NCI-H2196 (cell line): ENCODE results near the gene UBAP2.
"Not testable (repeated sequence)": the region's sequence is repeated elsewhere in the genome, so short reads cannot be mapped to it uniquely, and the experiment has no call there.

ENCODE experiments used
- DNase-seq: peaks from one replicate; lab custom pipeline; 2025; ENCODE audit not compliant: unreplicated experiment; lab: John Stamatoyannopoulos, UW

UBAP2 gene

DNA sequence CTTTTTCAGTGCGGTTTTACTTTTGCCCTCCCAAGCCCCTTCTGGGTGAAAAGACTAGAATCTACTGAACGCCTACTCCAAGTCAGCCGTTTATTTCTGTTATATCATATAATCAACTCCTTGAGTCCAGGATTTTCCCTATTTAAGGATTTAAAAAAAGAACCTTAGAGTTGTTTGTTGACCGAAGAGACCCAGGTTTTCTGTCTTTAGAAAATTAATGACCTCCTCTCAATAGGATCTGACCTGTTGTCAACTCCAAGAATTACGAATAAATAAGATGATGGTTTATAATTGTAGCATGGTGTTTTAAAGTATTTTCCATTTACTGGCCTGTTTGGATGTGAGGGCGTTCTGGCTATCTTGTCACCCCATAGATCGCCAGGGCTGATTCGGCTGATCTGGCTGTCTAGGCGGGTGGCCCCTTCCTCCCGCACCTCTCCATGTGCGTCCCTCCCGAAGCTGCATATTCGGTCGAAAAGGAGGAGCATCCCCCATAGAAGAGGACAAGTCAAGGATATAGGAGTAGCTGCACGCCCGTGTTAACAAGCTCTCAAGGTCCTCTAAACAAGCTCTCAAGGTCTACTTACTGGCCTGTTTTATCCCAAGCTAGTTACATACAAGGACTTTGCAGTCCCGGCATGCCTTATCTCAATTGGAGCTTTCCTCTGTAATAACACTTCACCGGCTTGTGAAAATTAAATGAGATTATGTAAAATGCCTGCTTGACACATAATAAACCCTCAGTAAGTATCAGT lies 1.1 kb upstream of the UBAP2 start:
- no peak for DNase-seq

DNA sequence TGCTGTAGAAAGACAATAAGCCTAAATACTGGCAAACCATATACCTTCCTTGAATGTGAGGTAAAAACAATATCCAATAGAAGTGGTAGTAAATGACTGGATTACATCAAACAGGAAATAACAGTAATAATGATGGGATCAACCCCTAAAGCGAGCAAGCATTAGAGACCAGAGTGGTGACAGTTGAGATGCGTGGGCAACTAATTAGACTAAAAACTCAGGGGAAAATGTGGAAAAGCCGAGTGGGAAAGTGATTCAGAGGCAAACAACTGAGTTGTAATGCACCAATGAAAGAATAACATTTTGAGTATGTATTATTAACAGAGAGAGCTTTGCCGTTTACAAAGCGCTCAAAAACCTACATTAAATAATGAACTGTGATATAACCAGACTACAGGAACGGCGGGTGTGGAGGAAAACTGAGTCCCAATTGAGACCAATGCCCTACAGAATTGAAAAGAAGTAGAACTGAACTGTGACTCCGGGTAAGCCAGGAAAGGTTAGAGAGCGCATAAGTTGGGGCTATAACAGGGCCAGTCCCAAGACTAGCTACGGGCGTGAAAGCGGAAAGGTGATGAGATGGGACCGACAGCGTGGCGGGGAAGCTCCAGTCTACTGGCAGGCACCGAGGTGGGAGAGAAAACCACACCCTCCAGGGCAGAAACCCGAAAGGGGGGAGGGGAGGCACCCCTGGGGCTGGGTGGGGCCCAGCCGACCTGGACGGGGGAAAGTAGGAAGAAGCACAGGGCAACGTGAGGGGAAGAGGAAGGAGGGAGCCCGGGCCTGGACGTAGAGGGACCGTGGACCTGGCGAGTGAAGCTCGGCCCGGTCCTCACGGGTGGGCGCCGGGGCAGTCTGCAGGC lies 592 bp downstream of the UBAP2 start:
- DNase-seq: no peak

DNA sequence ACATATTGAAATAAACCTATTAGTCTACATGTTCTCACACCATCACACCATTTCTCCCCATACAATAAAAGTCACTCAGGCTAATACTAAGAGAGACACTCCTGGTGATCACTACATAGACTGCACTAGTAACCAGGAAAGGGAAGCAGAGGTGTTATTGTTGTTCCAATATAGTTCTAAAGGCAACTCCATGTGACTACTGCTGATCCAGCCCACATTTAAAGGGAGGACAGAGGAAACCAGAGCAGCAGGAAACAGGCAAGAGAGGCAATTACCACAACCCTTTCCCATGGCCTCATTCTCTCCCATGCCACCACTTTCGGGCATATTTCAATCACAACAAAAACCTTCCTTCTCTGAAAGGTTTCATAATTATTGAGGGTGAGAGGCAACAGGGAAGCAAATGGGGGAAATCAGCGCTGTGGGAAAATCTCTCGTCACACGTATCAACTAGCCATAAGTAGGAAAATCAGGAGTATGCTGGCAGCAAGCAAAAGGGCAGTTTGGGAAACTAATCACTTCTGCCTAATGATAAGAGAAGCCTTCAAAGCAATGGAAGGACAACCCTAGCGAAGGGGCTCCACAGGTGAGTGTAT lies 1.8 kb downstream of the UBAP2 start:
- no peak for DNase-seq

DNA sequence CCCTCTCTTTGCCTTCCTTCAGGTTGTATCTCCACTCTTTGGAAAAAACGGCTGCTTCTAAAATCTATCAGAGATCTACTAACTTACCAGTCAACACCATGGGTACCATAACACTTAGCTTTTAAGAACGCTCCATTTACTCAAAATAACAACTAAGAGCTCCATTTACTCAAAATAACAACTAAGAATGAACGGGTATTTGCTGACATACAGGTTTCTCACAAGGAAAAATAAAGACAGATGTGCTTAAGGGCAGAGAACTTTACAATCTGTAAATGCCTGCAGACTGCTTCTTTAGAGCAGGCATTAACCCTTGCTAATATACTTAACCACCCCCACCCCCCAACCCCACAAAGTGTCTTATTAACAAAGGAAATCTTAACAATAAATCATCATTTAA lies 2.8 kb downstream of the UBAP2 start:
- no peak for DNase-seq

DNA sequence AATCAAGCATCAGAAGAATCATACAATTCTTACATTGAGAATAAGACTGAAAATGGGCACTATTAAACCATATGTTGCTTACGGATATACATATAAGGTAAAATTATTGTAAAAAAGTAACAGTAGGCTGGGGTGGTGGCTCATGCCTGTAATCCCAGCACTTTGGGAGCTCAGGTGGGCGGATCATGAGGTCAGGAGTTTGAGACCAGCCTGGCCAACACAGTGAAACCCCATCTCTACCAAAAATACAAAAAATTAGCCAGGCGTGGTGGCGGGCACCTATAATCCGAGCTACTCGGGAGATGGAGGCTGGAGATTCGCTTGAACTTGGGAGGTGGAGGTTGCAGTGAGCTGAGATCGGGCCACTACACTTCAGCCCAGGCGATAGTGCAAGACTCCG lies 6.6 kb downstream of the UBAP2 start:
- not testable (repeated sequence) for DNase-seq

DNA sequence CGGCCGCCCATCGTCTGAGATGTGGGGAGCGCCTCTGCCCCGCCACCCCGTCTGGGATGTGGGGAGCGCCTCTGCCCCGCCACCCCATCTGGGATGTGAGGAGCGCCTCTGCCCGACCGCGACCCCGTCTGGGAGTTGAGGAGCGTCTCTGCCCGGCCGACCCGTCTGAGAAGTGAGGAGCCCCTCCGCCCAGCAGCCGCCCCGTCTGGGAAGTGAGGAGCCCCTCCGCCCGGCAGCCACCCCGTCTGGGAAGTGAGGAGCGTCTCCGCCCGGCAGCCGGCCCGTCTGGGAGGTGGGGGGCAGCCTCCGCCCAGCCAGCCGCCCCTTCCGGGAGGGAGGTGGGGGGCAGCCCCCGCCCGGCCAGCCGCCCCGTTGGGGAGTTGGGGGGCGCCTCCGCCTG lies 9.8 kb downstream of the UBAP2 start:
- DNase-seq: not testable (repeated sequence)

DNA sequence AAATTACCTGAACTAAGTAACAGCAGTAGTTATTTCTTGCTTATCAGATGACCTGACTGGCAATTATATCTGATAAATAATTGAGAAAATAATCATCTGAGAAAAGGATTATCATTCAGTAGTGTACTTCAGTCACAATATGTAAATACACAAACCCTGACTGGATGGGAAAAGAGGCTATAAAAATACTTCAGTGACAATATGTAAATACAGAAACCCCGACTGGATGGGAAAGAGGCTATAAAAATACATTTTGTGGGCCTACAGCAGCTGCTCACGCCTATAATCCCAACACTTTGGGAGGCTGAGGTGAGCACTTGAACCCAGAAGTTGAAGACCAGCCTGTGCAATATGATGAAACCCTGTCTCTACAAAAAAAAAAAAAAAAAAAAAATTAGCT lies 11.1 kb downstream of the UBAP2 start:
- DNase-seq: peak; percentile 23

DNA sequence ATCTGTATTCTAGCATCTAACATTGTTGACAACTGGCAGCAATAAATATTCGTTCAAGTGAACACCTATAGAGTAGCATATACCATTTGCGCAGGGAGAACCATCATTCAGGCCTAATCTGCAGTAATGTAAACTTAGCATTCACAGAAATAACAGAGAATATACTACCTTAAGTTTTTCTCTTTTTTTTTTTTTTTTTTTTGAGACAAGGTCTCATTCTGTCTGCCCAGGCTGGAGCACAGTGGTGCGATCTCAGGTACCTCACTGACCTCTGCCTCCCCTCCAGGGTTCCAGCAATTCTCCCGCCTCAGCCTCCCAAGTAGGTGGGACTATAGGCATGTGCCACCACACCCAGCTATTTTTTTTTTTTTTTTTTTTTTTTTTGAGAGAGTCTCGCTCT lies 12.1 kb downstream of the UBAP2 start:
- no peak for DNase-seq

DNA sequence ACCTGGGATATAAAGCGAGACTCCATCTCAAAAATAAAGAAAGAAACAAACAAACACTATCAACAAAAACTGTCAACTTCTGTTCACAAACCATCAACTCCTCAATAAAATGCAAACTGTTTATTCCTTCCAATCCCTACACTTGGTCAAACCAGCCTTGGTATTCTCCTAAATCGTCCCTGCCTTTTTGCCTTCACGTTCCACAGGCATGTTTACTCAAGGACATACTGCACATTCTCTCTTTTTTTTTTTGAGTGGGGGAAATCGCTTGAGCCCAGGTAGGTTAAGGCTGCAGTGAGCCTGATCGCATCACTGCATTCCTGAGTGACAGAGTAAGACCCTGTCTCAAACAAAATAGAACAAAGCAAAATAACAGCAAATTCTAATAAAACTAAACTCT lies 13.0 kb downstream of the UBAP2 start:
- no peak for DNase-seq

DNA sequence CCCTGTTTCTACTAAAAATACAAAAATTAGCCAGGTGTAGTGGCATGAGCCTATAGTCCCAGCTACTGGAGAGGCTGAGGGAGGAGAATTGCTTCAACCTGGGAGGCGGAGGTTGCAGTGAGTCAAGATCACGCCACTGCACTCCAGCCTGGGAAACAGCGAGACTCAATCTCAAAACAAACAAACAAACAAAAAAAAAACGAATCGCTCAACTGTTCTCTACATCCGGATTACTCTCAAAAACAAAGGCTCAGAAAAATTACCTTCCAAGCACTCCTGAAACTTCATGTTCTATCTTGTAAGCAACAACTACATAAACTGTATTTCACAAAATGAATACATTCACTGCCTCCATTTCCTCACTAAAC lies 14.0 kb downstream of the UBAP2 start:
- no peak for DNase-seq

DNA sequence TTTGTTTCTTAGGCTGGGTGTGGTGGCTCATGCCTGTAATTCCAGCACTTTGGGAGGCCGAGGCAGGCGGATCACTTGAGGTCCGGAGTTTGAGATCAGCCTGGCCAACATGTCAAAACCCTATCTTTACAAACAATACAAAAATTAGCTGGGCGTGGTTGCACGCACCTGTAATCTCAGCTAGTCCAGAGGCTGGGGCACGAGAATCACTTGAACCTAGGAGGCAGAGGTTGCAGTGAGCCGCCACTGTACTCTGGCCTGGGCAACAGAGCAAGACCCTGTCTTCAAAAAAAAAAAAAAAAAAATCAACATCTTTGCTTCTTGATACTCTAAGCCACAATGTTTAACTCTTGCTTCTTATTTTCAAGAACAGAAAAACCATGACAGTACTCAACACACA lies 16.1 kb downstream of the UBAP2 start:
- DNase-seq: no peak

DNA sequence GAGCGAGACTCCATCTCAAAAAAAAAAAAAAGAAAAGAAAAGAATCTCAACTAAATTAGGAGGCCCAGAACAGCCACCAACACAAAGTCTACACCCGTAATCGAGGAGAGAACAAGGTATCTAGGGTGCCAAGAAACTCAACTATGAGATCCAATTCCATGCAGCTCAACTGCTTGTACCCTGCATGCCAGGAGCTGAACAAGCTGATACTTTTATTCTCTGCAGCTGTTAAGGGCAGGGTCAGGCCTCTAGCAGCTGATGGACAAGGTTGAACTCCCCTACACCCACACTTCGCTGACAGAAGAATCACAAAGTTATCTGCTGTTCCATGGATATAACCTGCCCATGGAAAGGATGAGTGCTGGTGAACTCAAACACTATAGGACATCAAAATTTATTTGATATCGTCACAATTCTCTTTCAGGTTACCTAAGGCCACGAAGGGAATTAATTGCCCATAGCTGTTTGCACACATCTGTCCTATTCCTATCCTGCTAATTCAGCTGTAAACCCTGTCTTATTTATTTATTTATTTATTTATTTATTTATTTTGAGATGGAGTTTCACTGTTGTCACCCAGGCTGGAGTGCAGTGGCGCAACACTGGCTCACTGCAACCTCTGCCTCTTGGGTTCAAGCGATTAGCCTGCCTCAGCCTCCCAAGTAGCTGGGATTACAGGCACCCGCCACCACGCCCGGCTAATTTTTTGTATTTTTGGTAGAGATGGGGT lies 20.7 kb downstream of the UBAP2 start:
- no peak for DNase-seq

DNA sequence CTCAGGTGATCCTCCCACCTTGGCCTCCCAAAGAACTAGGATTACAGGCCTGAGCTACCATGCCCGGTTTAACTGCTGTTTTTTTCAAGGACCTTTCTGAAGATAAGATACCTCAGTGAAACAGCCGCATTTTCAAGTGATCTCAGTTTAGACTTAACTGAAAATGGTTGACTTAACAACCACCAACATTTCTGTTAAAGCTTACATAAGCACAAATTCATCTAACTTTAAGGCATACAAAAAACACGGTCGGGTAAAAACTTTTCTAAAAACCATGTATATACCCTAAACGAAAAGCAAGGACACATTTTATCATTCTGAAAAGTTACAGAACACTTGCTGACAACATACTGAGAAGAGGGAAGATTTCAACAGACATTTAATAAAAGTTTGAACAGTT lies 22.9 kb downstream of the UBAP2 start:
- no peak for DNase-seq

DNA sequence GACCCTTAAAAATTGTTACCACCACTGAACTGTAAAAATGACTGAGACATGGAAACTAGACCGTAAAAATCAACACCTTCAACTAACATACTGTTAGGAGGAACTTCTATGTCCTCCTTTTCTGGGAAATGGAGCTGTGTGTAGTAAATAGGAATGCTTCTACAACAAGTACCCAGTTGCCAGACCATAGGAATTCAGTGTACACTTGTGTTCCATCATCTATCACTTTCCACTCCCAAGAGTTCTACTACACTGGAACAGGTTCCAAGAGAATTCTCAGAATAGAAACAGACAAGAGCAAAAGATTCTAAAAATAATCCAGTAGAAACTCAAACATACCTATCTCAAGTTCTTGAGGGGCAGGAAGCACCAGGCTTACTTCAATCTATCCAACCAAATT lies 23.6 kb downstream of the UBAP2 start:
- DNase-seq: no peak

DNA sequence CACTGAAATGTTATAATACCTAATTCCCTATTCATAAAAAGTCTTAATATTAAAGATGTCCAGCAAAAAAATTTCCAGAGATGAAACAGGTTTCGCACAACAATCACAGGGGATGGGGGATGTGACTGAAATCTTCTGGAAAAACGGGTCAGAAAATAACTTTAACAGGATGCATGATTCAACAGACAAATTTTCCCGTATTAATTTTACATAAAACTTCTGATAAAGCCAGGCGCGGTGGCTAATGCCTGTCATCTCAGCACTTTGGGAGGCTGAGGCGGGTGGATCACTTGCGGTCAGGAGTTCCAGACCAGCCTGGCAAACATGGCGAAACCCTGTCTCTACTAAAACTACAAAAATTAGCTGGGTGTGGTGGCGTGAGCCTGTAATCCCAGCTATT lies 24.2 kb downstream of the UBAP2 start:
- not testable (repeated sequence) for DNase-seq

DNA sequence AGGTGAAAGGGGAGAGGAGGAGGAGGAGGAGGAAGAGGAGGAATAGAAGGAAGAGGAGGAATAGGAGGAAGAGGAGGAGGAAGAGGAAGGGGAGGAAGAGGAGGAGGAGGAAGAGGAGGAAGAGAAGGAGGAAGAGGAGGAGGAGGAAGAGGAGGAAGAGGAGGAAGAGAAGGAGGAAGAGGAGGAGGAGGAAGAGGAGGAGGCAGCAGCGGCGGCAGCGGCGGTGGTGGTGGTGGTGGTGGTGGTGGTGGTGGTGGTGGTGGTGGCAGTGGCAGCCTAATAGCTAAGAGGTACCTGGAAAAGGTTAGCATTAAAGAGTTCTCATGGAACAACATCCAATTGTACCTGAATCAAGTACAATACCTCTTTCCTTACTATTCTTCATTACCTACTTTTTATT lies 32.5 kb downstream of the UBAP2 start:
- no peak for DNase-seq

DNA sequence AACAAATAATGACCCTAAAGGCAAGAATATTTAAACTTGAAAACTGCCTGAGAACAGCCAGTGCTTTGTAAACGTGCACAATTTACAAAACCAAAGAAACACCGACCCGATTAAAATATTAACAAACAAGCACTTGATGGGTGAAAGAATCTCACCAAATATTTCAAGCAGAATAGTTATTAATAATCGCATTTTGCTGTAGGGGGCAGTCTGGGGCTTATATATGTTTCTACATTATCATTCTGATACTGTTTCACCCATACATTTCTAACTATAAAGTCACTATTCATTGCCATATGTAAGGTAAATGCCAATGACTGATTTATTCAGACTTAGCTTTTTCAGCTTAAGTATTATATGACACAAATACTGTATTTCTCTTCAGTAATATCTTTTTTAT lies 37.7 kb downstream of the UBAP2 start:
- DNase-seq: no peak

DNA sequence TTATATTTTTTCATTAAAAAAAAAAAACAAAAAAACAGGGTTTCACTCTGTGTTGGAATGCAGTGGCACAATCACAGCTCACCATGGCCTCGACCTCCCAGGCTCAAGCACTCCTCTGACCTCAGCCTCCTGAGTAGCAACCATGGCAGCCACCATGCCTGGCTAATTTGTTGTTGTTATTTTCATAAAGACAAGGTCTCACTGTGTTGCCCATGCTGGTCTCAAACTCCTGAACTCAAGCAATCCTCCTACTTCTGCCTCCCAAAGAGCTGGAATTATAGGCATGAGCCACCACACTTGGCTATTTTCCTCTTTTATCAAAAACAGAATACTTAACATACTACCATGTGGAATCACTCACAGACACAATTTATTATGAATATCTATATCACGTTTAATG lies 46.7 kb downstream of the UBAP2 start:
- no peak for DNase-seq

DNA sequence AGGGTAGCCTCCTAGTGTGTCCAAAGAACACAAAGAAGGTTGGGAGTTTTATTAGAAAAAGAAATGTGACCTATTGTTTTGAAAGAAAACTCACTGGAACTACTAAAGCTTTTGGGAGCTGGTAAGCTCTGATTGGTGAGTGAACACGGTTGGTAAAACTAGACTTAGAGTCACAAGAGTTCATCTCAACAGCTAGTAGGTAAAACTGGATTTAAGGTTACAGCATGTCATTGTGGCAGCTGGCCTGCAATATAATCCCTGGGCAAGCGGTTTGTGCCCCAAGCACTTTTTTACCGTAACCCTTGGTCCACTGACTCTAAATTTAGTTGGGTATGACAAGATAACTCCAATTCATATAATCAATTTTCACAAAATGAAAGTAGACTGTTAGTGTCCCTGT lies 47.4 kb downstream of the UBAP2 start:
- DNase-seq: no peak

DNA sequence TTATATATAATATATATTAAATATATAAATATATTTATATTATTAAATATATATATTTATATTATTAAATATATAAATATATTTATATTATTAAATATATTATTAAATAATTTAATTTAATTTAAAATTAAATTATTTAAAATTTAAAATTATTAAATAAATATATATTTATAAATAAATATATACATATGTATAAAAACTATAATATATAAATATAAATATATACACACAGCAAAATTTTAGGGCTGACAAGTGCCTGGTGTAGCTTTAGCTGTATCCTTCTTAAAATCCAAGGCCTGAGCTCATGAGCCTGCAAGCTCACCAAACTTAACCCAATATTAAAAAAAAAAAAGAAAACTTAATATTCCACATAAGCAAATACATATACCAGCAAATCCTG lies 53.2 kb downstream of the UBAP2 start:
- DNase-seq: no peak

DNA sequence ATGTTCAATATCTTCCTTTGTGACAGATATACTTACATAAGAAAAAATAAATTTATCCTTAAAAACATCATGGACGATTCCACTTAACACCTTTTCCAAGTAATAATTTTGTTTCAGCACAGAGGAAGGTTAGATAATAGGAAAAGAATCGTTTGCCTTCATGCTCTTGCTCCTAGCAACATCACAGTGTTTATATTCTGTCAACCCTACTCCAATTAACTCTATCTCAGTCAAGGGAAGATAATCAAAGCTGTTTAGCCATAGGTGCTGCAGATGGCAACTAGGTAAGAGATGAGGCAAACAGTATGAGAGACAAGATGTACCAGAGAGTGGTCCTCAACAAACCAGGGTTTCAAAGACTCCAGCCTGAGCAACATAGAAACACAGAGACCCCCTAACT lies 55.6 kb downstream of the UBAP2 start:
- DNase-seq: no peak

DNA sequence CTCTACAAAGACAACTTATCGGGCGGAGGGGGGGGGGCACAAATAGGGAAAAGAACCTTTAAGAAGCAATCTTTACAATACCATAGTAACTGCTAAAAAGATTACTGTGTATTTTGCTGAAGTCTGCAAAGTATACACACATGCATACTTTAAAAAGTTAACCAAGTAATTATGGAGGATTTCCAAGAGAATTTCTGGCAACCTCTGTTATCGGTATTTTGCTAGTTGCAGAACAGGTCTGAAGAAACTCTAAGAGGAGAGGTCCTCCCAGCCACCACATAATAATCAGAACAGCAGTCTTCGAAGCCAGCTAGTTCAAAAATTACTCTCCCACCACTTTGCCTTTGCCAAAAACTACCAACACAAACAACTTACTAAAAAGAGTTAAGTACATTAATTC lies 56.1 kb downstream of the UBAP2 start:
- no peak for DNase-seq
